Measurements from ENCODE around the gene ADAP1. TPM values are rescaled to one million over a fixed set of nuclear protein-coding genes. Genes with fewer than 3 reads are reported as not detected.
"Not testable (repeated sequence)": the region's sequence is repeated elsewhere in the genome, so short reads cannot be mapped to it uniquely, and the experiment has no call there.

The ADAP1 gene
- total RNA-seq, 1 donor from 2014 or later = 2.9 TPM

GRCh38 chr7:937856-938484 is 16.5 kb downstream of the ADAP1 start:
- no peak for DNase-seq

- DNase-seq = no peak
Observed at GRCh38 chr7:936386-937054, 18.0 kb downstream of the ADAP1 start.

- no peak for DNase-seq
Observed at GRCh38 chr7:935874-936385, 18.6 kb downstream of the ADAP1 start.

GRCh38 chr7:935164-935873 is 19.2 kb downstream of the ADAP1 start:
- no peak for DNase-seq

- DNase-seq = no peak
Observed at GRCh38 chr7:934469-935163, 19.9 kb downstream of the ADAP1 start.

- no peak for DNase-seq
Observed at GRCh38 chr7:932651-932975, 21.9 kb downstream of the ADAP1 start.

GRCh38 chr7:931871-932650 is 22.4 kb downstream of the ADAP1 start:
- no peak for DNase-seq

- DNase-seq = no peak
Observed at GRCh38 chr7:930975-931758, 23.3 kb downstream of the ADAP1 start.

GRCh38 chr7:929311-929711 is 25.2 kb downstream of the ADAP1 start:
- no peak for DNase-seq

- DNase-seq = no peak
Observed at GRCh38 chr7:927031-927671, 27.3 kb downstream of the ADAP1 start.

- no peak for DNase-seq
Observed at GRCh38 chr7:926061-927030, 28.1 kb downstream of the ADAP1 start.

- no peak for DNase-seq
Observed at GRCh38 chr7:925601-926000, 28.9 kb downstream of the ADAP1 start.

- no peak for DNase-seq
Observed at GRCh38 chr7:924541-925231, 29.8 kb downstream of the ADAP1 start.

- DNase-seq = not testable (repeated sequence)
Observed at GRCh38 chr7:924042-924441, 30.4 kb downstream of the ADAP1 start.

GRCh38 chr7:923108-924041 is 31.1 kb downstream of the ADAP1 start:
- DNase-seq = no peak

GRCh38 chr7:922334-923107 is 32.0 kb downstream of the ADAP1 start:
- DNase-seq = no peak

Data from dermis blood vessel endothelial cell (primary cell).